SK-N-SH treated with all-trans-retinoic acid at 6 μM for 48 hours (cell line): ENCODE measurements around the gene FGF21.

Source experiments
- ATAC-seq: fragments of 200-7000 bp; cut with Tn5 transposase; 3 replicates; pipeline ENCODE4 v1.9.1; 2020; ENCODE audit warnings: mild to moderate bottlenecking, moderate library complexity
- ARNTL ChIP-seq: fragments of 450-650 bp; formaldehyde crosslinking; IDR thresholded peaks from 2 replicates; pipeline ENCODE4 v1.5.0; 2020; ENCODE audit warnings: low read depth, mild to moderate bottlenecking, moderate library complexity, borderline replicate concordance
- CSDC2 ChIP-seq: fragments of 250-450 bp; sonication (Bioruptor Pico); IDR thresholded peaks from 2 replicates; pipeline ENCODE4 v1.5.0; 2020; ENCODE audit warnings: mild to moderate bottlenecking, moderate library complexity
- CSRNP3 ChIP-seq: fragments of 250-450 bp; sonication (Bioruptor Pico); IDR thresholded peaks from 2 replicates; pipeline ENCODE4 v1.5.1; 2021; ENCODE audit warnings: mild to moderate bottlenecking, moderate library complexity
- GLIS3 ChIP-seq: fragments of 250-450 bp; sonication (Bioruptor Pico); IDR thresholded peaks from 2 replicates; pipeline ENCODE4 v1.5.0; 2020; ENCODE audit warnings: mild to moderate bottlenecking, moderate library complexity
- ISL1 ChIP-seq: fragments of 250-450 bp; sonication (Bioruptor Pico); IDR thresholded peaks from 2 replicates; pipeline ENCODE4 v2.1.2; 2022; ENCODE audit warnings: mild to moderate bottlenecking, moderate library complexity
- OSR1 ChIP-seq: fragments of 250-450 bp; sonication (Bioruptor Pico); IDR thresholded peaks from 2 replicates; pipeline ENCODE4 v1.8.0; 2022; ENCODE audit warnings: moderate library complexity, mild to moderate bottlenecking, inconsistent platforms
- POU6F1 ChIP-seq: fragments of 250-450 bp; sonication (Bioruptor Pico); IDR thresholded peaks from 2 replicates; pipeline ENCODE4 v1.8.0; 2021; ENCODE audit warnings: low read depth, mild to moderate bottlenecking, moderate library complexity, borderline replicate concordance
- PPARA ChIP-seq: fragments of 250-450 bp; sonication (Bioruptor Pico); IDR thresholded peaks from 2 replicates; pipeline ENCODE4 v1.5.0; 2020; ENCODE audit warnings: mild to moderate bottlenecking, borderline replicate concordance
- RARB ChIP-seq: fragments of 250-450 bp; sonication (Bioruptor Pico); IDR thresholded peaks from 2 replicates; pipeline ENCODE4 v1.8.0; 2021; ENCODE audit warnings: mild to moderate bottlenecking, moderate library complexity
- SNAI2 ChIP-seq: fragments of 250-450 bp; sonication (Bioruptor Pico); IDR thresholded peaks from 2 replicates; pipeline ENCODE4 v1.5.0; 2020; ENCODE audit warnings: mild to moderate bottlenecking, moderate library complexity
- TOX ChIP-seq: fragments of 250-450 bp; sonication (Bioruptor Pico); IDR thresholded peaks from 2 replicates; pipeline ENCODE4 v1.8.0; 2021; ENCODE audit warnings: mild to moderate bottlenecking, moderate library complexity, borderline replicate concordance
- TSHZ2 ChIP-seq: fragments of 250-450 bp; sonication (Bioruptor Pico); IDR thresholded peaks from 2 replicates; pipeline ENCODE4 v1.5.0; 2020; ENCODE audit warnings: mild to moderate bottlenecking, moderate library complexity
- ZC3H10 ChIP-seq: fragments of 250-450 bp; sonication (Bioruptor Pico); IDR thresholded peaks from 2 replicates; pipeline ENCODE4 v1.5.1; 2021; ENCODE audit warnings: mild to moderate bottlenecking, moderate library complexity
- ZFP3 ChIP-seq: fragments of 250-450 bp; sonication (Bioruptor Pico); IDR thresholded peaks from 2 replicates; pipeline ENCODE4 v1.5.0; 2020; ENCODE audit warnings: mild to moderate bottlenecking, moderate library complexity
- ZFP30 ChIP-seq: fragments of 450-650 bp; formaldehyde crosslinking; IDR thresholded peaks from 2 replicates; pipeline ENCODE4 v1.5.0; 2022; ENCODE audit warnings: mild to moderate bottlenecking, moderate library complexity
- ZNF565 ChIP-seq: fragments of 450-650 bp; formaldehyde crosslinking; conservative IDR thresholded peaks from 2 replicates; pipeline ENCODE4 v1.5.0; 2020; ENCODE audit warnings: low read depth, mild to moderate bottlenecking, moderate library complexity
- ZNF70 ChIP-seq: fragments of 450-650 bp; formaldehyde crosslinking; IDR thresholded peaks from 2 replicates; pipeline ENCODE4 v1.5.0; 2020; ENCODE audit warnings: mild to moderate bottlenecking, moderate library complexity
- ZNF8 ChIP-seq: fragments of 450-650 bp; formaldehyde crosslinking; IDR thresholded peaks from 2 replicates; pipeline ENCODE4 v1.5.0; 2020; ENCODE audit warnings: mild to moderate bottlenecking, moderate library complexity
- TF ChIP-seq, protein P1 (sequence below): fragments of 250-450 bp; sonication (Bioruptor Pico); IDR thresholded peaks from 2 replicates; pipeline ENCODE4 v1.5.1; 2020; ENCODE audit warnings: low read depth, mild to moderate bottlenecking, moderate library complexity

Gene FGF21

DNA sequence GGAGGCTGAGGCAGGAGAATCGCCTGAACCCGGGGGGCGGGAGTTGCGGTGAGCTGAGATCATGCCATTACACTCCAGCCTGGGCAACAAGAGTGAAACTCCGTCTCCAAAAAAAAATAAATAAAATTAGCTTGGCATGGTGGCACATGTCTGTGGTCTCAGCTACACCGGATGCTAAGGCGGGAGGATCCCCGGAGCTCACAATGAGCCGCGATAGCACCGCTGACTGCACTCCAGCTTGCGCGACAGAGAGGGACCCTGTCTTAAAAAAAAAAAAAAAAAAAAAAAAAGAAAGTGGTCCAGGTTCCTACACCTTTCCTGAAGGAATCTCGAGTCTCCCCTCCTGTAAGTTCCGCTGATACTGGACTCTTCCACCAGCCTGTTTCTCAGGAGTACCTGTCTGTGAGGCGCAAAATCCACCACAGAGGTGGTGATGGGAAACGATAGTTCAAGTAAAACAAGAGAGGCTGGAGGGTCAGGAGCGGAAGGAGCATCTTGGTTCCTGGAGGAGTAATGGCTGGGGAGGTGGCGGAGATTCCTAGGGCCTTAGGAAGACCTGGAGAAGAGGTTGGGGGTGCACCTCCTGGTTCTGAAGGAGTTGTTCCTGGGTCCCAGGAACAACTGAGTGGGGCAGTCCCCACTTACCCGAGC lies 3.4 kb upstream of the FGF21 start:
- no peak for ATAC-seq
- TF ChIP-seq ZFP30 (CRISPR knock-in tag) (no peak), CSRNP3 (CRISPR knock-in tag) (no peak), POU6F1 (CRISPR knock-in tag) (no peak)
- TF ChIP-seq, protein P1, sequence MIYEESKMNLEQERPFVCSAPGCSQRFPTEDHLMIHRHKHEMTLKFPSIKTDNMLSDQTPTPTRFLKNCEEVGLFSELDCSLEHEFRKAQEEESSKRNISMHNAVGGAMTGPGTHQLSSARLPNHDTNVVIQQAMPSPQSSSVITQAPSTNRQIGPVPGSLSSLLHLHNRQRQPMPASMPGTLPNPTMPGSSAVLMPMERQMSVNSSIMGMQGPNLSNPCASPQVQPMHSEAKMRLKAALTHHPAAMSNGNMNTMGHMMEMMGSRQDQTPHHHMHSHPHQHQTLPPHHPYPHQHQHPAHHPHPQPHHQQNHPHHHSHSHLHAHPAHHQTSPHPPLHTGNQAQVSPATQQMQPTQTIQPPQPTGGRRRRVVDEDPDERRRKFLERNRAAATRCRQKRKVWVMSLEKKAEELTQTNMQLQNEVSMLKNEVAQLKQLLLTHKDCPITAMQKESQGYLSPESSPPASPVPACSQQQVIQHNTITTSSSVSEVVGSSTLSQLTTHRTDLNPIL = no peak
- TF ChIP-seq, all 23 proteins: peak for 0

- peak; percentile 82 for ATAC-seq
- no peak for TF ChIP-seq ZC3H10 (CRISPR knock-in tag)
- no peak for TF ChIP-seq ZFP3 (CRISPR knock-in tag)
- TF ChIP-seq OSR1 (CRISPR knock-in tag) = no peak
- TF ChIP-seq ISL1 (CRISPR knock-in tag) = no peak
- no peak for TF ChIP-seq SNAI2 (CRISPR knock-in tag)
- TF ChIP-seq TSHZ2 (CRISPR knock-in tag) = no peak
- TF ChIP-seq, protein P1 = no peak
- no peak for TF ChIP-seq ARNTL (CRISPR knock-in tag)
- no peak for TF ChIP-seq ZNF8 (CRISPR knock-in tag)
- no peak for TF ChIP-seq ZNF70 (CRISPR knock-in tag)
- TF ChIP-seq ZNF565 (CRISPR knock-in tag) = no peak
- TF ChIP-seq CSRNP3 (CRISPR knock-in tag) = no peak
- no peak for TF ChIP-seq RARB (CRISPR knock-in tag)
- no peak for TF ChIP-seq PPARA
- no peak for TF ChIP-seq ZFP30 (CRISPR knock-in tag)
- no peak for TF ChIP-seq GLIS3 (CRISPR knock-in tag)
- TF ChIP-seq TOX = no peak
Observed at GRCh38 chr19:48752496-48753365, 2.6 kb upstream of the FGF21 start, which contains the start of gene FUT1. Gene FUT1 (minus strand): TSS chr19:48752641. CDS start chr19:48751281, 1,360 bp downstream.

- no peak for ATAC-seq
Observed at GRCh38 chr19:48755787-48756186, 463 bp downstream of the FGF21 start.

More at GRCh38 chr19:48755787-48756186, 463 bp downstream of the FGF21 start:
- TF ChIP-seq CSDC2 (CRISPR knock-in tag) (no peak), ZNF565 (CRISPR knock-in tag) (no peak)
- TF ChIP-seq, all 23 proteins: peak for 0
